ENCODE results near the gene PHLPP1. TPM values are rescaled to one million over a fixed set of nuclear protein-coding genes. Genes with fewer than 3 reads are reported as not detected.

The PHLPP1 gene
- total and polyA plus RNA-seq, 2 experiments from 2014 or later: 15.7 to 73.6 TPM

DNA sequence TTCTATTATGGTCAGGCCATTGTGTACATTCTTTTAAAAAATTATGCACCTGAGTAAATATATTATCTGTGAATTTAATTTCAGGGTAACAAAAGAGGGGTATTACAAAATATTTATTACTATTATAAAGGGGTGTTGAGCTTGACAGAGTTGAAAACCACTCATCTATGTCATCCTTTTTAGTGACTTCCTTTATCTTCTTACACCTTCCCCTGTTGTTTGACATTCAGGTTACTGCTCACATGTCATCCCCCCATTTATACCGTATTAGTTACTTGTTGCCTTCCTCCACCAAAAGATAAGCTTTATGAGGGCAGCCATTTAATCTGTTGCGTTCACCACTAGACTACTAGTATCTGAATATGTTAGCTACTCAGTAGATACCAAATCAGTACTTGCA lies 313.0 kb downstream of the PHLPP1 start:
- Mint-ChIP-seq H3K36me3 (ENCODE audit: low read depth) (no peaks in the 10 kb centered on the region), H3K4me3 (no peak overlapping the region), H3K27me3 (ENCODE audit: insufficient read depth, low read depth, poor library complexity) (no peaks in the 10 kb centered on the region), H3K9me3 (no peaks in the 10 kb centered on the region), H3K4me1 (peaks cover 2% of the 10 kb centered on the region; the same call in 1 of the 3 replicates), H3K27ac (no peak overlapping the region)
- no peaks in the 10 kb centered on the region for H4K20me1 ChIP-seq (replicated peaks; ENCODE audit: insufficient read depth)
- H3K4me3 ChIP-seq: no peak overlapping the region
- no peaks in the 10 kb centered on the region for H3K4me1 ChIP-seq (ENCODE audit: insufficient read depth)
- H3K36me3 ChIP-seq (ENCODE audit: insufficient read depth): no peaks in the 10 kb centered on the region
- H3F3A ChIP-seq (replicated peaks; ENCODE audit: low read depth): no peaks in the 10 kb centered on the region
- no peak overlapping the region for H2AFZ ChIP-seq
- peaks cover 3% of the 10 kb centered on the region; the same call in 1 of the 2 replicates for H3K27me3 ChIP-seq (ENCODE audit: insufficient read depth)
- ATAC-seq (no peak), DNase-seq (ENCODE audit: low spot score) (no peak)
- H3K4me2 ChIP-seq: no peak overlapping the region
- TF ChIP-seq, protein P1, sequence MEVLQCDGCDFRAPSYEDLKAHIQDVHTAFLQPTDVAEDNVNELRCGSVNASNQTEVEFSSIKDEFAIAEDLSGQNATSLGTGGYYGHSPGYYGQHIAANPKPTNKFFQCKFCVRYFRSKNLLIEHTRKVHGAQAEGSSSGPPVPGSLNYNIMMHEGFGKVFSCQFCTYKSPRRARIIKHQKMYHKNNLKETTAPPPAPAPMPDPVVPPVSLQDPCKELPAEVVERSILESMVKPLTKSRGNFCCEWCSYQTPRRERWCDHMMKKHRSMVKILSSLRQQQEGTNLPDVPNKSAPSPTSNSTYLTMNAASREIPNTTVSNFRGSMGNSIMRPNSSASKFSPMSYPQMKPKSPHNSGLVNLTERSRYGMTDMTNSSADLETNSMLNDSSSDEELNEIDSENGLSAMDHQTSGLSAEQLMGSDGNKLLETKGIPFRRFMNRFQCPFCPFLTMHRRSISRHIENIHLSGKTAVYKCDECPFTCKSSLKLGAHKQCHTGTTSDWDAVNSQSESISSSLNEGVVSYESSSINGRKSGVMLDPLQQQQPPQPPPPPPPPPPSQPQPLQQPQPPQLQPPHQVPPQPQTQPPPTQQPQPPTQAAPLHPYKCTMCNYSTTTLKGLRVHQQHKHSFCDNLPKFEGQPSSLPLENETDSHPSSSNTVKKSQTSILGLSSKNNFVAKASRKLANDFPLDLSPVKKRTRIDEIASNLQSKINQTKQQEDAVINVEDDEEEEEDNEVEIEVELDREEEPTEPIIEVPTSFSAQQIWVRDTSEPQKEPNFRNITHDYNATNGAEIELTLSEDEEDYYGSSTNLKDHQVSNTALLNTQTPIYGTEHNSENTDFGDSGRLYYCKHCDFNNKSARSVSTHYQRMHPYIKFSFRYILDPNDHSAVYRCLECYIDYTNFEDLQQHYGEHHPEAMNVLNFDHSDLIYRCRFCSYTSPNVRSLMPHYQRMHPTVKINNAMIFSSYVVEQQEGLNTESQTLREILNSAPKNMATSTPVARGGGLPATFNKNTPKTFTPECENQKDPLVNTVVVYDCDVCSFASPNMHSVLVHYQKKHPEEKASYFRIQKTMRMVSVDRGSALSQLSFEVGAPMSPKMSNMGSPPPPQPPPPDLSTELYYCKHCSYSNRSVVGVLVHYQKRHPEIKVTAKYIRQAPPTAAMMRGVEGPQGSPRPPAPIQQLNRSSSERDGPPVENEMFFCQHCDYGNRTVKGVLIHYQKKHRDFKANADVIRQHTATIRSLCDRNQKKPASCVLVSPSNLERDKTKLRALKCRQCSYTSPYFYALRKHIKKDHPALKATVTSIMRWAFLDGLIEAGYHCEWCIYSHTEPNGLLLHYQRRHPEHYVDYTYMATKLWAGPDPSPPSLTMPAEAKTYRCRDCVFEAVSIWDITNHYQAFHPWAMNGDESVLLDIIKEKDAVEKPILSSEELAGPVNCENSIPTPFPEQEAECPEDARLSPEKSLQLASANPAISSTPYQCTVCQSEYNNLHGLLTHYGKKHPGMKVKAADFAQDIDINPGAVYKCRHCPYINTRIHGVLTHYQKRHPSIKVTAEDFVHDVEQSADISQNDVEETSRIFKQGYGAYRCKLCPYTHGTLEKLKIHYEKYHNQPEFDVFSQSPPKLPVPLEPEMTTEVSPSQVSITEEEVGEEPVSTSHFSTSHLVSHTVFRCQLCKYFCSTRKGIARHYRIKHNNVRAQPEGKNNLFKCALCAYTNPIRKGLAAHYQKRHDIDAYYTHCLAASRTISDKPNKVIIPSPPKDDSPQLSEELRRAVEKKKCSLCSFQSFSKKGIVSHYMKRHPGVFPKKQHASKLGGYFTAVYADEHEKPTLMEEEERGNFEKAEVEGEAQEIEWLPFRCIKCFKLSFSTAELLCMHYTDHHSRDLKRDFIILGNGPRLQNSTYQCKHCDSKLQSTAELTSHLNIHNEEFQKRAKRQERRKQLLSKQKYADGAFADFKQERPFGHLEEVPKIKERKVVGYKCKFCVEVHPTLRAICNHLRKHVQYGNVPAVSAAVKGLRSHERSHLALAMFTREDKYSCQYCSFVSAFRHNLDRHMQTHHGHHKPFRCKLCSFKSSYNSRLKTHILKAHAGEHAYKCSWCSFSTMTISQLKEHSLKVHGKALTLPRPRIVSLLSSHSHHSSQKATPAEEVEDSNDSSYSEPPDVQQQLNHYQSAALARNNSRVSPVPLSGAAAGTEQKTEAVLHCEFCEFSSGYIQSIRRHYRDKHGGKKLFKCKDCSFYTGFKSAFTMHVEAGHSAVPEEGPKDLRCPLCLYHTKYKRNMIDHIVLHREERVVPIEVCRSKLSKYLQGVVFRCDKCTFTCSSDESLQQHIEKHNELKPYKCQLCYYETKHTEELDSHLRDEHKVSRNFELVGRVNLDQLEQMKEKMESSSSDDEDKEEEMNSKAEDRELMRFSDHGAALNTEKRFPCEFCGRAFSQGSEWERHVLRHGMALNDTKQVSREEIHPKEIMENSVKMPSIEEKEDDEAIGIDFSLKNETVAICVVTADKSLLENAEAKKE (CRISPR knock-in tag; IDR thresholded peaks at IDR 0.05): no peak
- TF ChIP-seq, protein P2, sequence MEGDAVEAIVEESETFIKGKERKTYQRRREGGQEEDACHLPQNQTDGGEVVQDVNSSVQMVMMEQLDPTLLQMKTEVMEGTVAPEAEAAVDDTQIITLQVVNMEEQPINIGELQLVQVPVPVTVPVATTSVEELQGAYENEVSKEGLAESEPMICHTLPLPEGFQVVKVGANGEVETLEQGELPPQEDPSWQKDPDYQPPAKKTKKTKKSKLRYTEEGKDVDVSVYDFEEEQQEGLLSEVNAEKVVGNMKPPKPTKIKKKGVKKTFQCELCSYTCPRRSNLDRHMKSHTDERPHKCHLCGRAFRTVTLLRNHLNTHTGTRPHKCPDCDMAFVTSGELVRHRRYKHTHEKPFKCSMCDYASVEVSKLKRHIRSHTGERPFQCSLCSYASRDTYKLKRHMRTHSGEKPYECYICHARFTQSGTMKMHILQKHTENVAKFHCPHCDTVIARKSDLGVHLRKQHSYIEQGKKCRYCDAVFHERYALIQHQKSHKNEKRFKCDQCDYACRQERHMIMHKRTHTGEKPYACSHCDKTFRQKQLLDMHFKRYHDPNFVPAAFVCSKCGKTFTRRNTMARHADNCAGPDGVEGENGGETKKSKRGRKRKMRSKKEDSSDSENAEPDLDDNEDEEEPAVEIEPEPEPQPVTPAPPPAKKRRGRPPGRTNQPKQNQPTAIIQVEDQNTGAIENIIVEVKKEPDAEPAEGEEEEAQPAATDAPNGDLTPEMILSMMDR (conservative IDR thresholded peaks at IDR 0.05; ENCODE audit: low read depth in 2 of 2): no peak
- no peak for TF ChIP-seq JUNB (IDR thresholded peaks at IDR 0.05; ENCODE audit: unreplicated experiment)
- TF ChIP-seq, protein P3, sequence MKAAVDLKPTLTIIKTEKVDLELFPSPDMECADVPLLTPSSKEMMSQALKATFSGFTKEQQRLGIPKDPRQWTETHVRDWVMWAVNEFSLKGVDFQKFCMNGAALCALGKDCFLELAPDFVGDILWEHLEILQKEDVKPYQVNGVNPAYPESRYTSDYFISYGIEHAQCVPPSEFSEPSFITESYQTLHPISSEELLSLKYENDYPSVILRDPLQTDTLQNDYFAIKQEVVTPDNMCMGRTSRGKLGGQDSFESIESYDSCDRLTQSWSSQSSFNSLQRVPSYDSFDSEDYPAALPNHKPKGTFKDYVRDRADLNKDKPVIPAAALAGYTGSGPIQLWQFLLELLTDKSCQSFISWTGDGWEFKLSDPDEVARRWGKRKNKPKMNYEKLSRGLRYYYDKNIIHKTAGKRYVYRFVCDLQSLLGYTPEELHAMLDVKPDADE (IDR thresholded peaks at IDR 0.05): no peak
- TF ChIP-seq POLR2AphosphoS5 (IDR thresholded peaks at IDR 0.05; ENCODE audit: low read depth): no peak
- no peak for TF ChIP-seq CREB1 (CRISPR knock-in tag; IDR thresholded peaks at IDR 0.05; ENCODE audit: low read depth)
- TF ChIP-seq ZNF114 (CRISPR knock-in tag; IDR thresholded peaks at IDR 0.05): no peak
- no peak for TF ChIP-seq STAT1 (IDR thresholded peaks at IDR 0.05; ENCODE audit: unreplicated experiment)
- TF ChIP-seq EZH2 (IDR thresholded peaks at IDR 0.05; ENCODE audit: low read depth, unreplicated experiment): no peak
- no peaks in the 10 kb centered on the region for H3K9me2 ChIP-seq (ENCODE audit: insufficient read depth)
- no peaks in the 10 kb centered on the region for H3K79me2 ChIP-seq (replicated peaks; ENCODE audit: insufficient read depth)
- no peak overlapping the region for H3K27ac ChIP-seq (ENCODE audit: low read depth)

Small RNA genes lying within 50 kb of the gene (small RNA-seq; reads per million reads assigned to genes)
- not detected for gene RNU6-142P (ENCODE audit: low replicate concordance)

Other genes starting within 250 kb of the PHLPP1 start
- 14.4 and 15.4 TPM in 2 replicates for gene ZCCHC2, start 192.5 kb upstream of the PHLPP1 start, total RNA-seq (2014; rRNA removed; shearing (Covaris generic))
- gene ZCCHC2, start 192.5 kb upstream of the PHLPP1 start, polyA plus RNA-seq (2016; fragmentation: Nextera tagmentation; extraction: Ambion mirVana): 4.9 and 5.4 TPM in 2 replicates